ENCODE data around the gene FBXL13. TPM values are rescaled to one million over a fixed set of nuclear protein-coding genes. Genes with fewer than 3 reads are reported as not detected.

The FBXL13 gene
- total and polyA plus RNA-seq, 2 experiments from 2014 or later, result 1.2 to 2.5 TPM

- ATAC-seq (no peak), DNase-seq (ENCODE audit: low spot score) (no peak)
- peaks cover 3% of the 10 kb centered on the region for H3K27me3 Mint-ChIP-seq (ENCODE audit: insufficient read depth, low read depth, poor library complexity)
- Histone ChIP-seq H3K4me3 (no peak overlapping the region), H3K4me1 (ENCODE audit: insufficient read depth) (no peaks in the 10 kb centered on the region), H3K27ac (ENCODE audit: low read depth) (no peak overlapping the region), H2AFZ (no peak overlapping the region), H4K20me1 (replicated peaks; ENCODE audit: insufficient read depth) (no peaks in the 10 kb centered on the region), H3K9me2 (ENCODE audit: insufficient read depth) (no peaks in the 10 kb centered on the region), H3K79me2 (replicated peaks; ENCODE audit: insufficient read depth) (no peaks in the 10 kb centered on the region), H3F3A (replicated peaks; ENCODE audit: low read depth) (no peaks in the 10 kb centered on the region), H3K27me3 (ENCODE audit: insufficient read depth) (no peaks in the 10 kb centered on the region), H3K36me3 (ENCODE audit: insufficient read depth) (no peaks in the 10 kb centered on the region), H3K4me2 (no peak overlapping the region)
- peaks cover 12% of the 10 kb centered on the region for H3K36me3 Mint-ChIP-seq (ENCODE audit: low read depth)
- no peak for TF ChIP-seq NANOG (IDR thresholded peaks at IDR 0.05; ENCODE audit: borderline replicate concordance)
- TF ChIP-seq EZH2 (IDR thresholded peaks at IDR 0.05; ENCODE audit: low read depth, unreplicated experiment), result no peak
- TF ChIP-seq POLR2AphosphoS5 (IDR thresholded peaks at IDR 0.05; ENCODE audit: low read depth), result no peak
- no peak for TF ChIP-seq JUNB (IDR thresholded peaks at IDR 0.05; ENCODE audit: unreplicated experiment)
- TF ChIP-seq STAT1 (IDR thresholded peaks at IDR 0.05; ENCODE audit: unreplicated experiment), result no peak
- TF ChIP-seq, protein P1, sequence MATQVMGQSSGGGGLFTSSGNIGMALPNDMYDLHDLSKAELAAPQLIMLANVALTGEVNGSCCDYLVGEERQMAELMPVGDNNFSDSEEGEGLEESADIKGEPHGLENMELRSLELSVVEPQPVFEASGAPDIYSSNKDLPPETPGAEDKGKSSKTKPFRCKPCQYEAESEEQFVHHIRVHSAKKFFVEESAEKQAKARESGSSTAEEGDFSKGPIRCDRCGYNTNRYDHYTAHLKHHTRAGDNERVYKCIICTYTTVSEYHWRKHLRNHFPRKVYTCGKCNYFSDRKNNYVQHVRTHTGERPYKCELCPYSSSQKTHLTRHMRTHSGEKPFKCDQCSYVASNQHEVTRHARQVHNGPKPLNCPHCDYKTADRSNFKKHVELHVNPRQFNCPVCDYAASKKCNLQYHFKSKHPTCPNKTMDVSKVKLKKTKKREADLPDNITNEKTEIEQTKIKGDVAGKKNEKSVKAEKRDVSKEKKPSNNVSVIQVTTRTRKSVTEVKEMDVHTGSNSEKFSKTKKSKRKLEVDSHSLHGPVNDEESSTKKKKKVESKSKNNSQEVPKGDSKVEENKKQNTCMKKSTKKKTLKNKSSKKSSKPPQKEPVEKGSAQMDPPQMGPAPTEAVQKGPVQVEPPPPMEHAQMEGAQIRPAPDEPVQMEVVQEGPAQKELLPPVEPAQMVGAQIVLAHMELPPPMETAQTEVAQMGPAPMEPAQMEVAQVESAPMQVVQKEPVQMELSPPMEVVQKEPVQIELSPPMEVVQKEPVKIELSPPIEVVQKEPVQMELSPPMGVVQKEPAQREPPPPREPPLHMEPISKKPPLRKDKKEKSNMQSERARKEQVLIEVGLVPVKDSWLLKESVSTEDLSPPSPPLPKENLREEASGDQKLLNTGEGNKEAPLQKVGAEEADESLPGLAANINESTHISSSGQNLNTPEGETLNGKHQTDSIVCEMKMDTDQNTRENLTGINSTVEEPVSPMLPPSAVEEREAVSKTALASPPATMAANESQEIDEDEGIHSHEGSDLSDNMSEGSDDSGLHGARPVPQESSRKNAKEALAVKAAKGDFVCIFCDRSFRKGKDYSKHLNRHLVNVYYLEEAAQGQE (IDR thresholded peaks at IDR 0.05; ENCODE audit: unreplicated experiment), result no peak
- TF ChIP-seq ZNF331 (CRISPR knock-in tag; IDR thresholded peaks at IDR 0.05; ENCODE audit: low read depth), result no peak
- TF ChIP-seq, protein P2, sequence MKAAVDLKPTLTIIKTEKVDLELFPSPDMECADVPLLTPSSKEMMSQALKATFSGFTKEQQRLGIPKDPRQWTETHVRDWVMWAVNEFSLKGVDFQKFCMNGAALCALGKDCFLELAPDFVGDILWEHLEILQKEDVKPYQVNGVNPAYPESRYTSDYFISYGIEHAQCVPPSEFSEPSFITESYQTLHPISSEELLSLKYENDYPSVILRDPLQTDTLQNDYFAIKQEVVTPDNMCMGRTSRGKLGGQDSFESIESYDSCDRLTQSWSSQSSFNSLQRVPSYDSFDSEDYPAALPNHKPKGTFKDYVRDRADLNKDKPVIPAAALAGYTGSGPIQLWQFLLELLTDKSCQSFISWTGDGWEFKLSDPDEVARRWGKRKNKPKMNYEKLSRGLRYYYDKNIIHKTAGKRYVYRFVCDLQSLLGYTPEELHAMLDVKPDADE (IDR thresholded peaks at IDR 0.05), result no peak
- TF ChIP-seq, protein P3, sequence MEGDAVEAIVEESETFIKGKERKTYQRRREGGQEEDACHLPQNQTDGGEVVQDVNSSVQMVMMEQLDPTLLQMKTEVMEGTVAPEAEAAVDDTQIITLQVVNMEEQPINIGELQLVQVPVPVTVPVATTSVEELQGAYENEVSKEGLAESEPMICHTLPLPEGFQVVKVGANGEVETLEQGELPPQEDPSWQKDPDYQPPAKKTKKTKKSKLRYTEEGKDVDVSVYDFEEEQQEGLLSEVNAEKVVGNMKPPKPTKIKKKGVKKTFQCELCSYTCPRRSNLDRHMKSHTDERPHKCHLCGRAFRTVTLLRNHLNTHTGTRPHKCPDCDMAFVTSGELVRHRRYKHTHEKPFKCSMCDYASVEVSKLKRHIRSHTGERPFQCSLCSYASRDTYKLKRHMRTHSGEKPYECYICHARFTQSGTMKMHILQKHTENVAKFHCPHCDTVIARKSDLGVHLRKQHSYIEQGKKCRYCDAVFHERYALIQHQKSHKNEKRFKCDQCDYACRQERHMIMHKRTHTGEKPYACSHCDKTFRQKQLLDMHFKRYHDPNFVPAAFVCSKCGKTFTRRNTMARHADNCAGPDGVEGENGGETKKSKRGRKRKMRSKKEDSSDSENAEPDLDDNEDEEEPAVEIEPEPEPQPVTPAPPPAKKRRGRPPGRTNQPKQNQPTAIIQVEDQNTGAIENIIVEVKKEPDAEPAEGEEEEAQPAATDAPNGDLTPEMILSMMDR (conservative IDR thresholded peaks at IDR 0.05; ENCODE audit: low read depth in 2 of 2), result no peak
- TF ChIP-seq EZH2phosphoT487 (IDR thresholded peaks at IDR 0.05; ENCODE audit: unreplicated experiment), result no peak
- TF ChIP-seq ZNF462 (CRISPR knock-in tag; IDR thresholded peaks at IDR 0.05), result no peak
- TF ChIP-seq CREB1 (CRISPR knock-in tag; IDR thresholded peaks at IDR 0.05; ENCODE audit: low read depth), result no peak
- TF ChIP-seq ZNF114 (CRISPR knock-in tag; IDR thresholded peaks at IDR 0.05), result no peak
- no peak overlapping the region for H3K4me3 Mint-ChIP-seq
- H3K27ac Mint-ChIP-seq, result no peak overlapping the region
- no peaks in the 10 kb centered on the region for H3K4me1 Mint-ChIP-seq
- peaks cover 15% of the 10 kb centered on the region for H3K9me3 Mint-ChIP-seq
Measured at GRCh38 chr7:103031024-103031423, 43.6 kb downstream of the FBXL13 start.

Data from GM23338 (cell line).